Epidermal melanocyte (primary cell): ENCODE data around the gene LETM1.

Experiments
- DNase-seq: peaks from one replicate; pipeline ENCODE4 v3.0.0; 2011; ENCODE audit warnings: low spot score; ENCODE audit not compliant: insufficient read length

LETM1 gene

DNA sequence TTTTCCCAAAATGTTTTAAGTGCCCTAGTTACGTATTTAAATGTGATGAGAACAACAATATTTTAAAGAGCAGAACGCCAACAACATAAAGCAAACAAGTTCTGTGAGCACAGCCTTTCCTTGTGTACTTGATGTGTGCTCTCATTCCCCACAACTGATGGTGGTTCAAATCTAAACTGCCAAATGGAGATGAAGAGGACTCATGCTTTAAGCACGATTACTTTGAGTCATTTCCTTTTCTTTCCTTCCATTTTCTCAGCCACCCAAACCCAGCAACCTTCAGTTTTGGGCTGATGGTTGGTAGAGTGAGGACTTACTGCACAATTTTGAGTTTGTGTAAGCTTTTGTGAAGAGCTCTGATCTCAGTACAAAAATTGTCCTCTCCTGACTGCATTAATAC lies 16.9 kb upstream of the LETM1 start:
- DNase-seq: no peak

DNA sequence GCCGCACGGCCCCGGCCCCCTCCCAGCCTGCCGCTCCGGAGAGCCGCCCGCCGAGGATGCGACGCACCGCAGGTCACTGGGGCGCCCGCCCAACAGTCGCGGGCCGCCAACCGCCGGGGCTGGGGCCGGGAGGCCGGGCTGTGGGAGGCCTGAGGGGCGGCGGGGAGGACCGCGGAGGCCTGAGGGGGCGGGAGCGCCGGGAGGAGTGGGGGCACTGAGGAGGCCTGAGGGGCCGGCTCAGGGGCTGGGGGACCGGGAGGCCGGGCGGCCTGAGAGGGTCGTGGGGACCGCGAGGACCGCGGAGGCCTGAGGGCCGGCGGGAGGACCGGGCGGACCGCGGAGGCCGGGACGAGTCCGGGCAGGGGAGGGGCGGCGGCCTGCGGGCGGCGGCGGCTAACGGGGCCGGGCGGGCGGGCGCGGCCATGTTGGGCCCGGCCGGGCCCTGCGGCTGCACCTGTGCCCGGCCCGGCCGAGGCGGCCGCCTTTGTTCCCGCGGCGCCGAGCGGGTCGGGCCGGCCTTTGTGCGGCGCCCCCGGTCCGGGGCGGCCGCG lies 15.6 kb upstream of the LETM1 start:
- no peak for DNase-seq

DNA sequence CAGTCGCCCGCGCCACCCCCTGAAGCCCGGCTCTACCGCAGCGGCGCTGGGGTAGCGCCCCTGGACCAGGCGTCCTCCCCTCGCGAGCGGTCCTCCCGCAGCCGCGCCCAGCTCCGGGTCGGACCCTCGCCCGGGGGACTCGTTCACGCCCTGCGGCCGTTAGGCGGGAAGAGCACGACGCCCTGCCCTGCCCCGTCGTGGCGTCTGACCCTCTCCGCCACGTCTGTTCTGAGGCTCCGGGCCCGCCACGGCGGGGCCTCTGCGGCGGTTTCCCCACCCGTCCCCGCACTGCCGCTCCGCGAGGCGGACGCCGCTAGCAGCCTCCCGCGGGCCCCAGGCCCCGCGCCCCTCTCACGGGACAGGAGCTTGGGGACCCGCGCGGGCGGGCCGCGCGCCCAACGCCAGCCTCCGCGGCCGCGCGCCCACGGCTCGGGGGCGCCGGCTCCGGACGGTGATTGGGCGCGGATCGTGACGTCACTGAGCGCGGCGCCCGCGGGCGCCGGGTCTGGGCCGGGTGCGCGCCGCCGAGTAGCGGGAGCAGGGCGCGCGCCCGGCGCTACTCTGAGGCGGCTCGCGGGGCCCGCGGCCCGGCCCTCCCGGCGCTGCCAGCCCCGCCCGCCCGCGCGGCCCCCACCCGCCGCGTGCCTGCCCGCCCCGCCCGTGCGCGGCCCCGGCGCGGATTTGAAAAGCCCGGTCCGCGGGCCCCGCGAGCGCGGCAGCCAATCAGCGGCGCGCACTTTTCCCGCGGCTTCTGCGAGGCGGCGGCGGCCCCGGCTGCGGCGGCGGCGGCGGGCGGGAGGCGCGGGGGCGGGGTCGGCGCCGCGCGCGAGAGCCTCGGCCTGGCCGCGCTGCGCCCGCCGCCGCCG lies 14.9 kb upstream of the LETM1 start, which contains the start of gene NSD2:
NSD2 (plus strand) TSS at position 816 of the 866 bp plus-strand sequence. CDS start 29,262 bp downstream, outside the sequence.
- DNase-seq: peak; percentile 91

DNA sequence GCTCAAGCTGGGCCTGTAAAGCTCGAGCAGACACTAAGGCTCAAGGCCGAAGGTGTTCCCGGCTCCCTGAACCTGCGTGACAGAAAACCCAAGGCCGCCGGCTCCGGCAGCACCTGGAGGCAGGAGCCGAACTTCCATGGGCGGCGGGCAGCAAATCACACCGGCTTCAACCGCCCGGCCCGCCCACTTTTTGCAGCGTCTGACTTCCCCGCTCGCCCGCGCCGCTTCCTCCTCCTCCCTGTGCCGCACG lies 14.3 kb upstream of the LETM1 start:
- peak; percentile 88 for DNase-seq

DNA sequence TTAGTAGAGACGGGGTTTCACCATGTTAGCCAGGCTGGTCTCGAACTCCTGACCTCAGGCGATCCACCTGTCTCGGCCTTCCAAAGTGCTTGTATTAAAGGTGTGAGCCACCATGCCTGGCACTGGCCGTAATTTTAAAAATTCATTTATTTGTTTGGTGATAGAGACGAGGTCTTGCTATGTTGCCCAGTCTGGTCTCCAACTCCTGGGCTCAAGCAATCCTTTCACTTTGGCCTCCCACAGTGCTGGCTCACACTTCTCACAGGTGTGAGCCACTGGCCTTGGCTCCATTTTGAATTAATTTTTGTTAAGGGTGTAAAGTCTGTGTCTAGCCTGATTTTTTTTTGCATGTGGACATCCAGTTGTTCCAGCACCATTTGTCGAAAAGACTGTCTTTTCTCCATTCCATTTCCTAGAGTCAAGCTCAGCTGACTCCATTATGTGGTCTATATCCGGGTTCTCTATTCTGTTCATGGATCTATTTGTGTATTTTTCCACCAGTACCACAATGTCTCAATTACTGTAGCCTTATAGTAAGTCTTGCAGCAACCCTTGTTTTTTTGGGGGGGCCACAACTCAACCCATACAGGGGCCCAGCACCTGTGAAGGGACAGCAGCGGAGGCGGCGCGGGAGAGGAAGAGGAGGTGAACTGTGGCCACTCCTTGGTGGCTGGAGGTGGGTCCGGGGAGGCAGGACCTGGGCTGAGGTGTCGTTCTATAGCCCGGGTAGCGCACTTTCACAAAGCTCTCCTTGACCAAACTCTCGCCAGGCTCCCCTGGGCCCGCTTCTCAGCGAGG lies 13.8 kb upstream of the LETM1 start:
- no peak for DNase-seq

DNA sequence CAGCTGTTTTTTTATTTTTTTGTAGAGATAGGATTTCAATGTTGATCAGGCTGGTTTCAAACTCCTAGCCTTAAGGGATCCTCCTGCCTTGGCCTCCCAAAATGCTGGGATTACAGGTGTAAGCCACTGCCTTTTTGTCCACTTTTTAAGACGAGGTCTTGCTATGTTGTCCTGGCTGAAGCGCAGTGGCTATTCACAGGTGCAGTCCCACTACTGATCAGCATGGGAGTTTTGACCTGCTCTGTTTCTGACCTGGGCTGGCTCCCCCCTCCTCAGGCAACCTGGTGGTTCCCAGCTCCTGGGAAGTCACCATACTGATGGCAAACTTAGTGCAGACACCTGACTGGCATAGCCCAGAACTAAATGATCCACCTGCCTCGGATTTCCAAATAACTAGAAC lies 13.0 kb upstream of the LETM1 start:
- DNase-seq: no peak

DNA sequence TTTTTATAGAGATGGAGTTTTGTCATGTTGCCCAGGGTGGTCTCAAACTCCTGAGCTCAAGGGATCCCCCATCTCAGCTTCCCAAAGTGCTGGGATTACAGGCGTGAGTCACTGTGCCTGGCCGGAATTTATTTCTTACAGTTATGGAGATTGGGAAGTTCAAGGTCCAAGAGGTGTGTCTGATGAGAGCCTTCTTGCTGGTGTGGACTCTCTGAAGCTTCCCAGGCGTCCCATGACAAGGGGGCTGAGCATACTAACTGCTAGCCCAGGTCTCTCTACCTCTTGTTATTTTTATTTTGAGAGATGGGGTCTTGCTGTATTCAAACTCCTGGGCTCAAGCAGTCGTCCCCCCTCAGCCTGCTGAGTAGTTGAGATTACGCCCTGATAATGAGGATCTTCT lies 12.3 kb upstream of the LETM1 start:
- no peak for DNase-seq

DNA sequence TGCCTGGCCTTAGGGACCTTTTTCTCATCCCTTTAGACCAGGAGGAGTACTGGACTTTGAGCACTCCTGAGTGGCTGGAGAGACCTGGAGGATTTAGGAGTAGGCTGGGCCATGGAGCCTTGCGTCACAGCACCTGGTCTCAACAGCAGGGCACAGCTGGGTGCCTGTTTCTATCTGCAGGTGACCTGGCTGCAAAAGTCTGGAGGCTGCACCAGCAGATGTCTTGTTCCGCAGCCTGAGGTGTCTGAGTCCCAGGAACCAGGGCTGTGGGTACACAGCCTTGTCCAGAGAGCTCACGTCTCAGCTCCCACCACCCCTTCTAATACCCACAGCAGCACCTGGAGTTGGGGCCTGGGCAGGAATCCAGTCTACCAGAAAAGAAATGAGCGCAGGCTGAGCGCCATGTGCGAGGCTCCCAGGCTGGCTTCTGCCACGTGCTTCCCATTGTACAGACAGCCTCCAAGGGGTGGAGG lies 10.3 kb upstream of the LETM1 start:
- DNase-seq: no peak

DNA sequence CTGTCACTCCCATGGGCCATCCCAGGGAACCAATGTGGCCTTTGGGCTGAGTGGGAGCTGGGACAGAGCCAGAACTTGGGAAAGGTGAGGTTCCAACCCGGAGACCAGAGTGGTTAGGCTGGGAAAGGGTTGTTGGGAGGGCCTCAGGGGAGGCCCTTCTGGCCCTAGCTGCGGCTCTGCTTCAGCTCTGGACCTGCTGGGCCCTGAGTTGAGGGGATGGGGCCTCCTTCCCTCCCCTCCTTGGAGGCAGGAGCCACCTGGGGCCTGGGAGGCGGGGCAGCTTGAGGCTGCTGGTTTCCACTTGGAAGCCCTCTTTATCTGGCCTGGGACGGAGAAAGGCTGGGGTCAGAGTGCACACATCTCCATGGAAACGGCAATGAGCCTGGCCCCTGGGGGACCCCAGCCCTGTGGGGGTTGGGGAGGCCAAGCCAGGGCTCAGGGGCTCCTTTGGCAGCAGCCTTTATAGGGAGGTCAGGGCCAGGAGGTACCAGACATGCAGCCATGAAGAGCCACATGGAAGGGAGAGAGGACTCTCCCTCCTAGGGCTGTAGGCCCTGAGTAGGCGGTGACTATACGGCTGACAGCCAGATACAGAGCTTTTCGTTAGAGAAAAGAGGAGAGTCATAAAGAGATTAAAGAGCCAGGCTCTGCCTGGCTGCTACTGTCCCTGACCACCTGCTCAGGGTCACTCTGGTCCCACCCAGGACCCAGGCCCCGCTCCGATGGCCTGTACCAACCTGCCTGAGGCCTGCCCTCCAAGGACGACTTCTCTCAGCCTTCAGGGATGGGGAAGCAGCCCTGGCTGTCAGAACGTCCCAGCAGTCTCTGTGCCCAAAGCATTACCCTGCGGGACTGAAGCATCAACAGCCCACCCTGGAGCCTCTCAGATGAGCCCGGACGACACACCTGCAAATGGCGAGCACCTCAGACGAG lies 8.4 kb upstream of the LETM1 start:
- no peak for DNase-seq

DNA sequence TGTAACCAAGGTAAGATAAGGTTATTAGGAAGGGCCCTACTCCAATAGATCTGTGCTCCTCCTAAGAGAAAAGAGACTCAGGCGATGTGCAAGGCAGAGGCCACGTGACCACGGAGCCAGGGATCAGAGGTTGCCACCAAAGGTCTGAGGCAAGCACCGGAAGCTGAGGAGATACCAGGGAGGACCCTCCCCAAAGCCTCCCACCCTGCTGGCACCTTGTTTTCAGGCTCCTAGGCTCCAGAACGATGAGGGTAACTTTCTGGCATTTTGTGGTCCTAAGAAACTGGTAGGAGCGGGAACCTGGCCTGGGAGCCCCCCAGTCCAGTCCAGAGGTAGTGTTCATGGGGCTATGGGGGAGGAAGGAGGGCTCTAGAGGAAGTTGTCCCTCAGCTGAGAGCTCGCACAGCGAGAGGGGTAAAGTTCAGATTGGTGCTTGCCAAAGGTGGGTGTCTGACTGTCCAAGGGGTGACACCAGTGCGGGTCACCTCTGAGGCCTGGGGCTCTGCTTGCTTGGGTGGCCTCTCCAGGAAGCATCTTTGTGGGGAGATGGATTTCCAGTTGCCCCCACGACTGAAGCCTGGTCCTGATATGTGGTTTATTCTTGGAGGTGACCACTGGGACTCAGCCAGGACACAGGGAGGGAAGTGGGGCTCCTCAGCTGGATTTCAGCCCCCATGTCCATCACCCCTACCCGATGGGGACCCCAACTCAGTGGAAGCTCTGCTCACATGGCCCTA lies 7.5 kb upstream of the LETM1 start:
- no peak for DNase-seq

DNA sequence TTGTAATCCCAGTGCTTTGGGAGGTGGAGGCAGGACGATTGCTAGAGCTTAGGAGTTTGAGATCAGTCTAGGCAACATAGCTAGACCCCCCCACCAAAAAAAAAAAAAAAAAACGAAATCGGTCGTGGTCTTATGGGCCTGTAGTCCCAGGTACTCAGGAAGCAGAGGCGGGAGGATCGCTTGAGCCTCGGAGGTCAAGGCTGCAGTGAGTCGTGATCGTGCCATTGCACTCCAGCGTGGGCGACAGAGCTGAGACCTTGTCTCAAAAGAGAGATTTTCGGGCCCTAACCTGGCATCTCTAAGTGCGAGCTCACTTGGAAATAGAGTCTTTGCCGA lies 7.0 kb upstream of the LETM1 start:
- DNase-seq: no peak

DNA sequence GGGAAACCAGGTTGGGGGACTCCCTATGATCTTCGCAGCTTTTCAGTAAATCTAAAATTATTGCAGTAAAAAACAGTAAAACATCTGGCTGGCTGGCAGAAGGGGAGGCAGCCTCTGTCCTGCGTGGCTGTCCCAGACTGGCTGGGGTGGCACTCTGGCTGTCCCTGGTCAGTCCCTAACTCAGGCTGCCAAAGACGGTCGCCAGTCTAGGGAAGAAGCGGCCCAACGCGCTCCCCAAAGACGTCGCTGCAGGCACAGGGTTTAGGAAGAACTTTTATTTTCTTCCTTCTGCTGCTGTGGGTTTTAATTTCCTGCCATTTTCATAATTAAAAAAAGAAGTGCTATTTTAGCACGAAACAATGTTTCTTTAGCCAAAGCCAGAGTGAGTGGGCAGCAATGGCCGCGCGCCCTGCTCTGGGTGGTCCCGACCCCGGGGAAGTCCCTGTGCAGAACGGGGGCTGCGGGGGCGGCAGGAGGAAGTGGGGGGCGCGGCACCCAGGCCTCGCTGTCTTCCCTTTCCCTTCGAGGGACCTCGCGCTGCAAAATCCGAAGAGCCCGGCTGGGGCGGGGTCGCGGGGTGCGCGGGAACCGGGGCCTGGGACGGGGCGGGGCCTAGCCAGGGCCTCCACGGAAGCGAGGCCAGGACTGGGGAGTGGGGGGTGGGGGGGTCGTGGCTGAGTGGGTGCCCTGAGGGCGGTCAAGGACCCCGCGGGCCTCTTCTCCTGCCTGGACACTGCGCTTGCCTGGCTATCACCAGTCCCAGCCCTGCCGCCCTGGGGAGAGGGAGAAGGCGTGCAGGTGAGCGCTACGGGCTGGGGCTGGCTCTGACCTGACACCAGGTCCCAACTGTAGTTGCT lies 6.3 kb upstream of the LETM1 start:
- no peak for DNase-seq

DNA sequence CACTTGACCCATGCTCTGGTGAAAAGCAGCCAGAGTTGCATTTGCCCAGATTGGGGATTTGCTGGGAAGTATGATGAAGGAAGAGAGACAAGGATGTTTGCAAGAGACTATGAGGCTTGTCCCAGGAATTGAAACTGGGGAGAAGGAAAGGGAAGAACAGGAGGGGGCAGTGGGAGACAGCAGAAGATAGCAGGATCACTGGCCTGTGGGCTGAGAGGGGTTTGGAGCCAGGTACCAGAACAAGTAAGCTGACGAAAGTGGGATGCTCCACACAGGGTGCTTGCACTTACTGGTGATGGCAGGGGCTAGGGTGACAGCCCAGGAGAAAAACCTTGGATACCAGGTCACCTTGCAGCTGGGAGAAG lies 3.4 kb upstream of the LETM1 start:
- no peak for DNase-seq

DNA sequence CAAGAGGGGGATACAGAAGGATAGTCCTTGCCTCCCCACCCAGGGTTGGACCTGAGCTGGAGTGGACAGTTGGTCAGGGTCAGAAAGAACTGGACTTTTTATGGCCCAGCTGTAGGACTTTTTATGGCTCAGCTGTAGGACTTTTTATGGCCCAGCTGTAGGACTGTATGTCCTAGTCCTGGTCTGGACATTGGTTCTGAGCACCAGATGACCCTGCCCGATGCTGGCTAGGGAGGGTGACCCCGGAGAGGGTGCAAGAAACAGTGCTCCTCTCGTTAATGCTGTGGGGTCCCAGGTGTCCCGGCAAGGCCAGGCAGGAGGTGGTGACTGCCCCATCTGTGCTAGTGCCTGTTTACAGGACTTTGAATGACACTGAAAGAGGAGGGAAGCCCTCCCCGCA lies 2.0 kb upstream of the LETM1 start:
- no peak for DNase-seq

DNA sequence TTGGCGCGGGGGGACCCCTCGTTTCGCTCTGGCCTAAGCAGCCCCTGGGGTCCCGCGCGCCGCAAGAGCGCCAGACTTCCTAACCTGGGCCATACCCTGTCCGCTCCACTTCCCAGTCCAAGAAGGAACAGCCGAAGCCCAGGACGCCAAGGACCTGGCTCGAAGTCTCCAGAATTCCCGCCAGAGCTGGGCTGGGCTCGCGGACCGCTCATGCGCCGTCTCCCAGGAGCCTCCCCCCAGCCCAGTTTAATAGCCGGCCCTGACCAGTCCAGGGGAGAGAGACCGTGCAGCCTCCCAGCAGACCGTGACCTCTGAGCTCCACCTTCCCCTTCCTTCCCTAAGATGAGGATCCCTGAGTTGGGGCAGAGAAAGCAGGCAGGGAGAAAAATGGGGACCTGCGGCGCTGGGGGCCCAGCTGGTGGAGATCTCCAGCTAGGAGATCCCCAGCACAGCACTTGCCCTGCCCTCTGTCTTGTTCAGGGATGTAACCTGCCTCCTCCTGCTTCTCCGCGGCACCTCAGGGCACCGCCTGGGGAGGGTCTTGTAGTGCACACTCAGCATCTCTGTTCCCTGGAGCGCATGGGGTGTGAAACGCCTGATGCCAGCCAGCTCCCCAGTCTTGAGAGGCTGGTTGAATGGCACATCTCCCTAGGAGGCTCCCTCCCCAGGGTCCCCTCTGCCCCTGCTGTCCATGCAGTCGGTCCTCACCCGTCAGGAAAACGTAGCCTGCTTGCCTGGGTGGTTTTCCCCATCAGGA lies 1.2 kb upstream of the LETM1 start:
- no peak for DNase-seq

DNA sequence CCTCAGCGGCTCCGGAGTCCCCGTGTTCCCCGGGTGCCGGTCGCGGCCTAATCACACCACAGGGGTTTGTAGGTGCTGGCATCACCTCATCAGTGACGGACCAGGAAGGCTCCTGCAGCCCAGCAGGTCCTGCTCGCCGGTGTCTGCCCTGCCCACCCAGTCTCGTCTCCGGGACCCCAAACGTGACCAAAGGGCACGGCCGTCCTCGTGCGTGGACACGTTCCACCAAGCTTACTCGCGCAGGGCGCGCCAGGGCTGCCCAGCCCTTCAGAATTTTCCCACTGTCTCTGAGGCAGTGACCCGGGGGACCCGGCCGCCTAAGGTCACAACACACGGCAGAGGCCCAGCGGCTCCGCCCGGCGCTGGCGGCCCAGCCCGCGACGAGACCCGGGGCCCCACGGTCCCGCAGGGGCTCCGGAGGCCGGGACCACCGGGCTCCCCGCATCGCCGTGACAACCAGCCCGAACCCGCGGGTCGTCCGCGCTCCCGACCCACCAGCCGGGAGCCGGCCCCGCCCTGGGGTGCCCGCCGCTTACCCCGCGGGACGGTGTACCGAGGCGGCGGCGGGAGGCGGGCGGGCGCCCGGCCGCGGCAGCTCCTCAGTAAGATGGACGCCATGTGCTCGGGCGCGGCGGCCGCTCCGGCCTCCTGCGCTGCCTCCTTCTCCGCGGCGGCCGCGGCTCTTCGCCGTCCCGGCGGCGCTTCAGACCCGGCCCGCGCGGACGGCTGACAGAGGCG lies 454 bp downstream of the LETM1 start:
- no peak for DNase-seq

DNA sequence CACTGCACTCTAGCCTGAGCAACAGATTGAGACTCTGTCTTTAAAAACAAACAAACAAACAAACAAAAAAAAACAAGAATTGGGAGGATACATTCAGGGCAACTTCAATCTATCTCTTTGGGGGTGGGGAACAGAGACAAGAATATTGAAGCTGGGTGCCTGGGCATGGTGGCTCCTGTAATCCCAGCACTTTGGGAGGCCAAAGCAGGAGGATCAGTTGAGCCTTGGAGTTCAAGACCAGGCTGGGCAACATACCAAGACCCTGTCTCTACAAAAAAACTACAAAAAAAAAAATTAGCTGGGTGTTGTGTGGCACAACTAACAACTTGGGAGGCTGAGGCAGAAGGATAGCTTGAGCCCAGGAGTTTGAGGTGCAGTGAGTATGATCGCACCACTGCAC lies 1.2 kb downstream of the LETM1 start:
- no peak for DNase-seq

DNA sequence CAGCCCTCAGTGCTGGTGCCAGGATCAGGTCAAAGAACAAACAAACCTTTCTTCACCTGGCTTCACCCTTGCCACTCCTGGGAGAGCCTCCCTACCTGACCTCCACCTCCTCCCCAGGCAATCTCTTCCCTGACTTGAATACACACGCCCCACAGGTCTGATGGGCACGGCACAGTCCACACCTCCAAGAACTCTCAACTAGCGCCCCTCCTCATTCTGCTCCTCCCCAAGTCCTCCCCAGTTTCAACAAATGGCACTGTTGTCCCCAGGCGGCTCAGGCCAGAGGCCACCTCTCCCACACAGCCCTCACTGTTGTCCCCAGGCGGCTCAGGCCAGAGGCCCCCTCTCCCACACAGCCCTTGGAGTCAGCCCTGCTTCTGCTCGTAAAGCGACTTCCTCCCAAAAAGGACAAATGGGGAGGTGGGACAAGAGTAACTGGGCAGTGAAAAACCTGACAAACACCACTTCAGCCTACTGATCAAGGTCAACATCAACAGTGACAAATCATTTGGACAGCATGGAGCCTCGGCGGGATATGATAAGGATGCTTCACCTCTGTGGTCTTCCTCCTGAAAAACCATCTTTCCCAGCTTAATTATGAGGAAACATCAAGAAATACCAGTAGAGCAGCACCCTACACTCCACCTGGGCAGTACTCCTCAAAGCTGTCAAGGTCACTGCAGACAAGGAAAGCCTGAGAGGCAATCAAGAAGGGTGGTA lies 2.9 kb downstream of the LETM1 start:
- DNase-seq: no peak
